NCI-H748 (cell line): ENCODE results near the gene PM20D2.

Source experiments
- DNase-seq: peaks from one replicate; lab custom pipeline; 2025; ENCODE audit not compliant: unreplicated experiment; lab: John Stamatoyannopoulos, UW

The PM20D2 gene

DNA sequence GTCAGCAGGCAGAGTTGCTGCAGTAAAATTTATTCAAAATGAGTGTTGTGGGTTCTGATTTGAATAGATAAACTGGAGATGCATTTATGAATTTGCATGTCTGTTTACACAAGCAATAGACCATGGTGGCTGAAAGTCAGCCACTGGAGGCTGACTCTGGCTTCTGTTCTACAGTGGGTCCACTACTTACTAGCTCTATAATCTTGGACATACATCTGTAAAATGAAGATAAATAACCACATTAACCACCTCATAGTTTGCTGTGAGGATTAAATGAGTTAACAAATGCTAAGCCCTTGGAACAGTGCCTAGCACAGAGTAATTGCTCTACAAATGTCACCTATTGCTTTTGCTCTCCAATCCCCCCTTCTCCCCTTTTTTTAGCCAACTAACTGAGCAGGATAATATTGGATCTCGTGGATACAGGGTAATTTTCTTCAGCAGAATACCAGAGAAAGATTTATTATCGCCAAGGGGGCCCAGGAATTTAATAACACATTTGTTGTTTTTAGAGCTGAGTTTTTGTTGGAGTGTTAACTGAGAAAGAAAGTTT, 1.4 kb upstream of the PM20D2 start:
- DNase-seq: no peak

DNA sequence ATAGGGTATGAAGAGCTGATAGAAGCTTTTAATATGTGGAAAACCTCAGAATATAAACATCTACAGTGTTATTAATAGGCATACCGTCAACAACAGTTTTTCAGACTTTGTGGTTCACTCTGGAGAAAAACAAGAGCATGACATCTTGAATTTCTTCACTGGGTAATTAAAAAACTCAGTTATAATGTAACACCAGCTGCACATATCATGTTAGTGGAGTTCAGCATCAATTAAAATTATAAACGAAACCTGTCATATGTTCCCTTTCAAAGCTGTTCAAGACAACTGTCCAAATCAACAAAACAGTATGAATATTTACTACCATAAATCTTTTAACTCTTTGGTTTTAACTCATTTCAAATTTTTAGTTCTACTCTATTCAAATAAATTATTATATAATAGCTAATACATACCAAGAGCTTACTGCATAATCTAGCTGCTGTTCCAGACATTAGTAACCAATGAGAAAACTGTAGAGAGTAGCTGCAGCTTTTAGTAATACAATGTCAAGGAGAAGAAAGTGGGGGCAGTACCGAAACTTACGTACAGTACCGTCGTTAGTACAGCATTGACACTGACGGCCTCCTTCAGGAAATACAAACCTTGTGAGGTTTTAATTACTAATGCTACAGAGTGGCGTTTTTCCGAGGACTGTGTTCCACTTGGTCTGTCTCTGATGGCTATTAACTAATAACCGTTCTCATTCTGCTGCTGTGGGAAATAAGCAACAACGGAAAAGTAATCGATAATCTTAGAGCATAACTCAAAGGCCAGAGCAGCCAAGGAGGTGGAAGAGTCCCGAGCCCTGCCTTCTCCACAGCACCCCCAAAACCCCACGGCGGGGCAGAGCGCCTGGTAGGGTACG, 532 bp upstream of the PM20D2 start:
- peak; percentile 74 for DNase-seq

DNA sequence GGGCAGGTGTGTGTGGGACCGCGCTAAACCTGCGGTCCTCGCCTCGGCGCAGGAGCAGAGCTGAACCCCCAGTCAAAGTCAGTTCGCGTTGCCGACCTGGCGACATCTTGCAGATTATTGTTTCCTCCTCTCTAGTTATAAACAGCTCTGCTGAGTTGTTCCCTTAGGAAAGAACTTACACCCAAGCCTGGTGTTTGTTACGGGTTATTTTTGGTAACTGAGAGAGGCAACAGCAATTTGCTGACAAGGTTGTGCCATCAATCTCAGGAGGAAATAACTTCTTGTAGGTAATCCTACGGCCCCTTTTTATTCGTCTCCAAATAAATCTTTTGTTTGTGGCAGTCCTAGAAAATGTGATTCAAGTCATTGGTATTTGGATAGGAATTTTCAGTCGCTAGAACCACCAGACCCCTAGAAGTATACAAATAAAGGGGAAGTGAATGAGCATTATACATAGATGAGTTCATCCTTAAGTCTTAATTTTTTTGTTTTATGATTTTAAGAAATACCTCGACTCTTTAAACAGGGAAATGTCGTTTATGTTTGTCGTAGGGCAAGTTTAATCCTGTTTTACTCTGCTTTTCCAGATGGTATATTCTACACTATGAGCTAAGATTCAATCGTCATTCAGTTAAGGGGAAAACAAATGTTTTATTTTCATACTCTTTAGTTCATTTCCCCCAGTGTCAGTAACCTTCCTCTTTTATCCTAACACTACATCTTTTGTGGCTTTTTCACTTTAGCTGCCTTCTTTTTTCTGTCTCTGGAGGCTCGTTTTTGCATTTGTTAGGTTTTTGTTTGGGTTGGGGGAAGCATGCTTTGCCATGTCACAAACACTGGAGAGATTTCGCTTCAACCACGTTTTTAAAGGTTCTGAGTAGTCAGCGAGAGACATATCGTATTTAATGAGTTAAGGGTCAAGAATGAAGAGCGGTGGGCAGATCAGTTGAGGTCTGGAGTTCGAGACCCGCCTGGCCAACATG, 1.2 kb downstream of the PM20D2 start:
- peak; percentile 79 for DNase-seq

DNA sequence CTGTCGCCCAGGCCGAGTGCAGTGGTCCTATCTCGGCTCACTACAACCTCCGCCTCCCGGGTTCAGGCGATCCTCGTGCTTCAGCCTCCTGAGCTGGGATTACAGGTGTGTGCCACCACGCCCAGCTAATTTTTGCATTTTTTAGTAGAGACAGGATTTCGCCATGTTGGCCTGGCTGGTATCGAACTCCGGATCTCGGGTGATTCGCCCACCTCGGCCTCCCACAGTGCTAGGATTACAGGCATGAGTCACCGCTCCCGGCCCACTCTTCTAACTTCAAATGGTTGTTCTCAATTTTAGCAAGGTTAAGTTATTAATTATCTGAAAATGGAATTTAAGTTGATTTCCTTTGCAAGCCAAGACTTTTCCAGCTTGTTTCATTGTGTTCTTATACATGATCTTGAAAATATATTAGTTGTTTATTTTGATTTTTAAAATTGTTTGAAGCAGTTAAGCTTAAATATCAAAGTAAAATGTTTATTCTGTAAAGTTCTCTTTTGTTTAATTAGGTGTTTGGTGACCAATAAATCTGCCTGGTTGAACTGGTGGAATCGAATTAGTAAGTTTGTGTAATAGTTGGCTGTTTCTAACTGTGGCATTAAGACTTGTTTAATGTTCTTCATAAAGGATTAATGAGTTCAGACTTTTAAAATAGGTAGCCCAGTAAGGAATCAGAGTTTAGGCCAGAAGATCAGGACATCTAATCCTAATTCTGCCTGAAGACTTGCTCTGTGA, 2.3 kb downstream of the PM20D2 start:
- no peak for DNase-seq

DNA sequence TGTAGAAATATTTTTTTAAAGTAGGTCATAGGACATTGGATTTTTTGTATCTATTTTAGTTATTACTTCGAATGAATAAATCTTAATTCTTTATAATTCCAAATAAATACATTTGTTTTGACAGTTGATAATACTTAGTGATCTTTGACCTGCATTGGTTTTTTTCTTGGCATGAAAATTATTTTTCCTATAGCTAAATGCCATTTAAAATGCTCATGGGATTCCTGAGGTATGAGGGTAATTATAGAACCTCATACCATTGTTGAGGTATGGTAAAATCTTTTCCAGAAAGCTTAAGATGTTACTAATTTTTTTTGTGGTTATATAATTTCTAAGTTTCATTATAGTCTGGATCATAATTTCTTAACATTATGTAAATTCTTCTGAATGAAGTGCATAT, 8.3 kb downstream of the PM20D2 start:
- no peak for DNase-seq

DNA sequence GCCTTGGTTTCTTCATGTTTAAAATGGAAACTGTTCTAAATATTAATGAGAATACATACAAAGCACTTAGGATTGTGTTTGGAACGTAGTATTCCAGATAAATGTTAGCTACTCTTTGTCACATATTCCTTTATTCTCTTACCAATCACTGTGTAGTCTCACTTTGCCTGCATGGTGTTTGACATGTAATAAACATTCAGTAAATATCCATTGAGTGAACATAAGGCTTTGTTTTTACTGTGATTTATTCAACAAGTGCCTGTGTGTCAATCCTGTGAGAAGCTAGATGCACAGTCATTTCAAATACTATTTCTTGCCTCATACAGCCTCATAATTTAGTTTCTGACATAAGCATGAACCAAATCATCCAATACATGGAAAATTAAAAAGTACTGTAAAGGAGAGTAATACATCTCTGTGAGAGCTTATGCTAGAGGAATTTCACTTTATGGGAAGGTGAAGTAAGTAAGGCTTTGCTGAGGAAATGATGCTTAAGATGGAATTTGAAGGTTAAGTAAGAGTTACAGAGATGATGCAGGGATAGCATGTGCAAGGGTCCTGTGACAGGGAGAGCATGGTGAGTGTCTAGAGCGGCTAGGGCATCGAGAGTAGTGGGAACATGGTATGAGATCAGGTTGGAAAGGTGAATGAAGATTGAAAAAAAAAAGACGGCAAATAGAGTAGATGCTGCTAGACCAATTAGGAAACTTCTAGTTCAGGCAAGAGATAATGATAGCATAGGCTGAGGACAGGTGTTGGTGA, 14.7 kb downstream of the PM20D2 start:
- DNase-seq: no peak

DNA sequence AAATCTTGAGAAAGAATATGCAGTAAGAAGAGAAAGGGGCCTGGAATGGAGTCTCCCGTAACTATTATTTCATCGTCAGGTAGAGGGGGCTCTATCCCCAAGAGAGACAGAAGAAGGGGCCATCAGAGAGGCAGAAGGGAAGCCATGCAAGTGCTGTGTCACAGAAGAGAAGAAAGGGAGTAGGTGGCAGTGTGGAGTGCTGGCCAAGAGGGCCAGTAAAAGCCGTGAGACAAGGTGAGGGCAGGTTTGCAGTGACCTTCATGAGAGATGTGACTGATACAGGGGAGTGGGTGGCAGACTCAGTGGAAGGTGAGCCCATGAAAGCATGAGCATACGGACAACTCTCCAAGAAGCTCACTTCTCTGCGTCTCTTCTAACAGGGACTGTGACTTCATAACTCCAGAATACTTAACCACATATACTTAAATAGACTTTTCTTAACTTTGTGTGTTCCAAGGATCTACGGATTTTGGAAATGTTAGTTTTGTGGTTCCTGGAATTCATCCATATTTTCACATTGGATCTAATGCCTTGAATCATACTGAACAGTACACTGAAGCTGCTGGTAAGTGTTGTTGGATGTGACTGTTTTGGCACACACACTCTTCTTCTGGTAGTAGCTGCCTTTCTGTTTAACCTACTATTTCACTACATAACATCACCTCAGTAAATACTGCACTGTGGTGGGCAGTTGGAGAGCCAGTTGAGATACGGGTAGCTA, 15.6 kb downstream of the PM20D2 start:
- DNase-seq: no peak

DNA sequence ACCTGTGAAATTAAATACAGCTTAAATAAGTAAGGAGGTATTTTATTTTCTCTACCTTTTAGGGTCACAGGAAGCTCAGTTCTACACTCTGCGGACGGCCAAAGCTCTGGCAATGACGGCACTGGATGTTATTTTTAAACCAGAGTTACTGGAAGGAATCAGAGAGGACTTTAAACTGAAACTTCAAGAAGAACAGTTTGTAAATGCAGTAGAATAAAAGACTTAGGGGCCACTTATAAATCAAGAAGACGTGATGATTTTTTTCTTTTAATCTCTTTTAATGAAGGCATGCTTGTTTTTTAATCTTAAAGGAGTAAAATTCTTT, 16.2 kb downstream of the PM20D2 start:
- DNase-seq: no peak

DNA sequence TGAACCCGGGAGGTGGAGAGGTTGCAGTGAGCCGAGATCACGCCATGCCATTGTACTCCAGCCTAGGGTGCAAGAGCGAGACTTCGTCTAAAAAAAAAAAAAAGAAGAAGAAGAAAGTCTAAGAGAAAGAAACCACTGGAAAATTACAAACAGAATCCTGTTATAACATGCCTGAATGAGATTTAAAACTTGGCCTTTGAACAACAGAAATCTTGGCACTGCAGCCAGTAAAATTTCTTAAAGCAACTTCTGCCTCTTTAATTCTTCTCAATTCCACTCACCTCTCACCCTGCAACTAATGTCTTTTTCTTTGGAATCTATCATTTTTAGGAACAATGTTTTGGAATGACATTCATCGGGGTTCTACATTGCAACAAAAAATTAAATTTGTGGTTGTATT, 26.3 kb downstream of the PM20D2 start:
- no peak for DNase-seq

DNA sequence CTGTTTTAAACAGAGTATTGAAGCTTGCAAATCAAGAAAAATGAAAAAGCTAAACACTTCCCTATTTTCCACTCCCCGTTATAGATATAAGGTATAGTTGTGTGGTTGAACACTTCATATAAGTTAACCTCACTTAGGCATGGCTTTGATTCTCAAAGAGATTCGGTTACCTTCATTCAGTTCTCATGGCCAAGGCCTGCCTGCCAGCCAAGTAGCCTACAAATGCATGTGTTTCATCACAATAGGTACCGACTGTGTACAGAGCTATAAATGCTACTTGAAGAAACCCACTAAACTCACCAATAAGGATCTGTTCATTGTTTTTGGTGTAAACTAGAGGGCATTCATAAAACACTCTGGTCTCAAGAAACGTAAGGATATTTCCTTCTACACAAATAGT, 27.8 kb downstream of the PM20D2 start:
- DNase-seq: no peak

DNA sequence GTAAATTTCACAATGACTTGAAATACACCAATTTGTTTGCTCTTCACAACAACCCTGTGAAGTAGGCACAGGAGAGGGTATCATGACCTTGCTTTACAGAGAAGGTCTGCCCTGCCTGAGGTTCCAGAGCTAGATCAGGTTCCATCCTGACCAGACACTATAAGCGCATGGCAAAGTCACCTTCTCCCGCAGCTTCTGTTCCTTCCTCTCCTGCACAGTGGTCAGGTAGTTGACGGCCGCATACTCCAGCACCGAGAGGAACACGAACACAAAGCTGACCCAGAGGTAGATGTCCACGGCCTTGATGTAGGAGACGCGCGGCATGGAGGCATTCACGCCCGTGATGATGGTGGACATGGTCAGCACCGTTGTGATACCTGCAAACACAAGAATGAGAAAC, 34.3 kb downstream of the PM20D2 start:
- no peak for DNase-seq

DNA sequence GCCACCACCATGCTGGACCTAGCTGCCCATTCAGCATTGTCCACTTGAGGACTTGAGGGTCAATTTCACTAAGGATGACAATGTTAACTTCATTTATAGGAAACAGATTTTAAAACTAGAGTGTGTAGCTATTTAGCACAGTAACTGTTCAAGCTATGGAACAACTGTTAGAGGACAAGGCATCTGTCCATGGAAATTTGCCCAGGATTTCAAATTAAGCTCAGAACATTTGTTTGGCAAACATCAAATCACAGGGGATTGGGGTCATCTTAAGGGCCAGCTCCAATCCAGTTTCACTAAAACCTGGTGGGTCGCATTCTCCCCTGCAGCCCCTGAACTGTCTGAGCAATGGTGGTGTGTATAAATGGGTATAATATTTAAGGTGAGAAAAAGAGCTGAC, 35.1 kb downstream of the PM20D2 start:
- no peak for DNase-seq

DNA sequence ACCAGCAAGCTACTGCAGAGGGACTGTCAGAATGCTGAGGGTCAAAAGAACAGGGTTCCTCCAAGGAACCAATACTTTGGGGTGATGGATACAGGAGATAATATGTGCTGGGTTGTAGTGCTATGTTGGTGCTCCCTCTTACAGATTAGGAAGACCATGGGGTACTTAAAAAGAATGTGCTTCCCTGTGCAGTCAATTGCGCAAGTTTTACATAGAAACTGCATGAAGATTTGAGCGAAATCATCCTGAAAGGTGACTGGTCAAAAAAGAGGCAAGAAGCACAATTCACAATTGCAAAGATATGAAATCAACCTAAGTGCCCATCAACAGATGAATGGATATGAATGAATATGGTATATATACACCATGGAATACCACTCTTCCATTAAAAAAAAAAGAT, 37.4 kb downstream of the PM20D2 start:
- no peak for DNase-seq

DNA sequence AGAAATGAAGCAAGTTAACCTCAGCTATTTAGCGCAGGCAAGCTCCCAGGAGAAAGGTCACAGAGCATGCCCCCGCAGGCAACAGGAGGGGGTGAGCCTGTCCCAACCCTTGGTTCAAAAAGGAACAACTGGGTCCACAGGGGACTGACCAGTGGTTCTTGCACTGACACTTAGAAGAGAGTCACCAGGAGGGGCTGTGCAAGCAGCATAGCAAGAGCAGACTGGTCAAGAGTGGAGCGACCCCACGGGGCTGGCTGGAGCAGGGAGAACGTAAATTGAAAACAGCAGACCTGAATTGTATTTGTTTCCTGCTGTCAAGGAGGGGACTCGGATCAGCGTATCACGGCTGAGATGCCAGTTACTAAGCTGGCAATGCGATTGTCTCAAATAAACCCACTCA, 38.5 kb downstream of the PM20D2 start:
- DNase-seq: no peak

DNA sequence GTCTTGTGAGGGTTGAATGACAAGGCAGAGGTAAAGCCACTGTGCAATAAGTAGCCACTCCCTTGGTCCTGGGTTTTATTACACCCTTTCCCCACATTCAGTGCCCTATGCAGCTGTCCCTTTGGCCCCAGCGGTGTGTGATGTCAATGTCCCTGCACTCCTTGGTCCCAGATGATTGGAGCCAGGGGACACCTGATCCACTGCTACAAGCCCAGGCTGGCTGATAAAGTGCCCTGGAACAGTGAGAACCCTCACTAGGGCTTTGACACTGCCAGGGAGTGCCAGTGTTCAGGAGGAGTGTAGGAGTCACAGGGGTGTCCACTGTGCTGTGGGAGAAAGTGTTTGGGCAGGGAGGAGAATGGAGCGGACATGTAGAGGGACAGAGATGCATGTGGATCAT, 40.9 kb downstream of the PM20D2 start:
- no peak for DNase-seq

DNA sequence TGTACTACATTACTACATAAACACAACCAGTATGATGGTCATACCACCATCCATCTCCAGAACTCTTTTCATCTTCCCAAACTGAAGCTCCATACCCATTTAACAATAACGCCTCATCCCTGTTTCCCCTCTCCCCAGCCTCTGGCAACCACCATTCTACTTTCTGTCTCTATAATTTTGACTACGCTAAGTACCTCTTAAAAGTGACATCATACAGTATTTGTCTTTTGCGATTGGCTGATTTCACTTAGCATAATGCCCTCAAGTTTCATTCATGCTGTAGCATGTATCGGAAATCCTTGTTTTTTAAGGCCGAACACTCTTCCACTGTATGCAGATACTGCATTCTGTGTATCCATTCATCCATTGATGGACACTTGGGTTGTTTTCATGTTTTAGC, 41.6 kb downstream of the PM20D2 start:
- no peak for DNase-seq

DNA sequence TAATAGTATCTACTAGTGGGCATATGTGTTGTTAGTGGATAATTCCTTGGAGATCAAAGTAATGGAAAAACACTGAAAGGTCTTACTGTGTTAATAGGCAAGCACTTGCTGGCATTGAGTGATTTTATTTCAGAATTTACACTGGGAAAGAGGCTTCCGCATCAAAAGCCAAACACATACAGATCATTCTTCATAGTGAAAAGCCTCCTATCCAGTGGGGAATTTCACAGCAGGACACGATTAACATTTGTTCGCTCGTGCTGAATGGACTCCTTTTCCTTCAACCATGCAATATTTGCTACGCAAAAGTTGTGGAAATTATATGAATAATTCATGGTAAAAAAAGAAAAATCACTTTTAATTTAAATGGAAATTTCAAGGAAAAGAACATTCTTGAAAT, 44.9 kb downstream of the PM20D2 start:
- DNase-seq: no peak

DNA sequence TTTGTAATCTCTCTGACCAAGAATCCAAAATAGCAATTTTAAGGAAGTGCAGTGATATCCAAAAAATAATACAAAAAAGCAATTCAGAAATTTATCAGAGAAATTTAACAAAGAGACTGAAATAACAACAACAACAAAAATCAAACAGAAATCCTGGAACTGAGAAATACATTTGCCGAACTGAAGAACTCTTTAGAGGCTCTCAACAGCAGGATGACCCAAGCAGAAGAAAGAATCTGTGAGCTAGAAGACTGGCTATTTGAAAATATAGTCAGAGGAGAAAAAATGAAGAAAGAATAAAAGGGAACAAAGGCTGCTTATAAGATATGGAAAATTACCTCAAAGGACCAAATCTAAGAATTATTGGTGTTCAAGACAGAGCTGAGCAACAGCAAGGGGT, 48.7 kb downstream of the PM20D2 start:
- DNase-seq: no peak

DNA sequence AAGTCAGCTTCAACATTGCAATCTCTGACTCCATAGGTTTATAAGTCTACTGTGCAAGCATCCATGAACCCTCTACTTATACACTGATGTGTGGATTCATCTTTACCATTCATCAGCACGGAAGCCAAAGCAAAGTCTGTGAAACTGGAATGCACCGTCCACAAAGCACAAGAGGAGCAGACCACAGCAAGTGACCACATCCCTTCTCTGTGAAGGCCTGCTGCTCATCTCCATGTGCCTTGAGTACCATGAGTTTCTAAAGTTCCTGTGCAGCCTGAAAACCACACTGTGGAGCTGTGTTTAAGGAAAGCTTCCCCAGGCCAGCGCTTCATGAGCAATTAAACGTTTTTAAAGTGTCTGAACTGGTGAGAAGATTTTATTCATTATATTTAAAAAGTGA, 51.3 kb downstream of the PM20D2 start:
- DNase-seq: no peak

DNA sequence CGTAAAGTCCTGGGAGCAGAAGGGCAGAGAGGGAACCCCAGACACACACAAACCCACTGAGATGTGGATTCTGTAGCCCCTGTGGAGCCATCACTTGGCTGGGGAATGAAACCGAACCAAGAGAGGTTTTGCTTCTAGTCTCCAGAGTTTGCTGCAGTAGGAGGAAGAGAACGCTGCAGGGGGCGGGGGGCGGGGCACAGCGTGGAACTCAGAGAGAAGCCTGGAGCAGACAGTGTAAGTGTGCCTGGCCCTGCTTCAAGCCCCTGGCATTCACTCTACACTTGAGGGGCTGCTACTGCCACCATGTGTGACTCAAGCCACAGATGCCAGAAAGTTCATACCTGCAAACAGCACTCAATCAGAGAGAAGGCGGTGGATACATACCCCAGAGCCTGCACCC, 52.4 kb downstream of the PM20D2 start:
- DNase-seq: no peak
